Tongue (tissue), 2 donors: ENCODE data around the gene ANTXR1. TPM values are rescaled to one million over a fixed set of nuclear protein-coding genes. Genes with fewer than 3 reads are reported as not detected.
"Not testable (repeated sequence)": the region's sequence is repeated elsewhere in the genome, so short reads cannot be mapped to it uniquely, and the experiment has no call there.

Experiments
- DNase-seq: peaks from one replicate; pipeline ENCODE4 v3.0.0-alpha.2; 2015
- total RNA-seq: library from RNA; depleted of rRNA; stranded (reverse); fragments of >200 nt; gene quantifications from one replicate; pipeline ENCODE4 v1.2.3, GENCODE V29; 2014

Gene ANTXR1
- total RNA-seq, 1 donor from 2014 or later, result 104 TPM

DNA sequence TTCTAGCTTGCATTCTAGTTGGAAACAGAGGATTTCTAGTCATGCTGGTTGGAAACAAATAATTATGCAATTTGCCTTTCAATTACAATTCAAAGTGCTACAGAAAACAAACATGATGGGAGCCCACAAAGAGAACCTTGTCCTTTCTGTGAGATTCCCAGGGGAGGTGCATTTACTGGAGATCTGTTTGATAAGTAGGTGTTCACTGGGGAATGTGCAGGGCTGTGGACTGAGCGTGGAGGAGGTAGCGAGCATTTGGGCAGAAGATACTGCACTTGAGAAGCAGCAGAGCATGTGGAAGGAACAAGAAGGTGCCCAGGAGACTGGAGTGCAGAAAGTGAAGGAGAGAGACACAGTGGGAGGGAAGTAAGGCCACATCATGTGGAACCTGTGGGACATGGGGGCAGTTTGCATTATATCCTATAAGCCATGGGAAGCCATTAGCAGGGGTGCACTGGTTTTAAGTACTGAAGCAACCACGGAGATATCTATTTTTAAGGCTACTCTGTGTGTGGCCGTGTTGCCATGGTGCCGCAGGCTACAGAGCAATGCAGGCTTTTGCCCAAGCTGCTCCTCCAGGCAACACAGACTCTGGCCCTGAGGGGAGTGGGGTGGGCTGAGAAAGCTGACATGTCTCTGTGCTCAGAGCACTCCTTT, 154.0 kb downstream of the ANTXR1 start:
- DNase-seq, result no peak

- no peak for DNase-seq
Observed at GRCh38 chr2:69167469-69167822, 154.5 kb downstream of the ANTXR1 start.

GRCh38 chr2:69168144-69168813, 155.3 kb downstream of the ANTXR1 start:
- DNase-seq, result no peak

- peak; percentile 54 for DNase-seq
Observed at GRCh38 chr2:69168950-69169654, 156.1 kb downstream of the ANTXR1 start.

DNA sequence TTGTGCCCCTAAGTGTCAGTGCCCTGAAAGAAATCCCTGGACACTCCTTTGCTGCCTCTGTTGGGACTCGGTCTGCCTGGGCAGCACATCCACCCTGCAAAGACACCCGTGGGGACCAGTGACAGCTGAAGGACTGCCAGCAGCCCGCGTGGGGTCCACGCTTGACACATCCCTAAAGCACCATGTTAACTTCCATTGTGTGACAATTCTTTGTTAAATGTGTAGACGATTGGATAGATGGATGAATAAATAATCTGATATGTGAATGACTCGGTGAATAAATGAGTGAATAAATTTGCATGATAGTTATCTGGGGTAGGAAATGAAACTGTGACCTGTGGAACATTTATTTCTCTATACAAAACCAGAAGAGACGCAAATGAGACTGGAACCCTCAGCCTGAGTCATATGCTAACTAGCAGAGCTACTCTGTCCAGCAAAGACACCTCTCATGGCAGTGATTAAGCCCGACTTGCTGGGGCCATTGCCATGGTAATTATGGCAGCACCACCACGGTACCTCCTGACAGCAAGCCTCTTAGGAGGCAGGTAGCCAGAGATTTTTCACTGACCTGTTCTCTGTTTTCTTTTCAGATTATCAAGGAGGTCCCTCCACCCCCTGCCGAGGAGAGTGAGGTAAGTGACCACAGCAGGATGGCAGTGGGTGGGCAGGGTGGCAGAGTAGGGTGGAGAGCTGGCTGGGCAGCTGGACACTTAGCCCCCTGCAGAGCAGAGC, 156.8 kb downstream of the ANTXR1 start:
- no peak for DNase-seq

DNA sequence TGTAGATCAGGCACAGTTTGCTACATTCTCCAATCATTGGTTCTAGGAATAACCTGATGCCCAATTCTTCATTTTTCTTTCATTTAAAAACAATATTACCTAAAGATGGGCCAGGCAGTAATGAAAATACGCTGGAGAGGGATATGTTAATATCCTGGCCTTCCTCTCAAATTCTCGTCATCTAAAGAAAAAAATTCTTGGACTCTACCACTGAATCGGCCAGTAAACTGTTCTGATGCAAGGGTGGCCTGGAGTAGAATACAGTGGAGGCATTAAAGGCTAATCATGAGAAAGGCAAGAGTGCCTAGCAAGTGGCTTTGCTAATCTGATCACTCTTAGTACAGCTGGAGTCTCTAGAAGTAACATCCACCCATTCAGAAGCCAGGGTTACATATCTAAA, 157.7 kb downstream of the ANTXR1 start:
- DNase-seq, result no peak

DNA sequence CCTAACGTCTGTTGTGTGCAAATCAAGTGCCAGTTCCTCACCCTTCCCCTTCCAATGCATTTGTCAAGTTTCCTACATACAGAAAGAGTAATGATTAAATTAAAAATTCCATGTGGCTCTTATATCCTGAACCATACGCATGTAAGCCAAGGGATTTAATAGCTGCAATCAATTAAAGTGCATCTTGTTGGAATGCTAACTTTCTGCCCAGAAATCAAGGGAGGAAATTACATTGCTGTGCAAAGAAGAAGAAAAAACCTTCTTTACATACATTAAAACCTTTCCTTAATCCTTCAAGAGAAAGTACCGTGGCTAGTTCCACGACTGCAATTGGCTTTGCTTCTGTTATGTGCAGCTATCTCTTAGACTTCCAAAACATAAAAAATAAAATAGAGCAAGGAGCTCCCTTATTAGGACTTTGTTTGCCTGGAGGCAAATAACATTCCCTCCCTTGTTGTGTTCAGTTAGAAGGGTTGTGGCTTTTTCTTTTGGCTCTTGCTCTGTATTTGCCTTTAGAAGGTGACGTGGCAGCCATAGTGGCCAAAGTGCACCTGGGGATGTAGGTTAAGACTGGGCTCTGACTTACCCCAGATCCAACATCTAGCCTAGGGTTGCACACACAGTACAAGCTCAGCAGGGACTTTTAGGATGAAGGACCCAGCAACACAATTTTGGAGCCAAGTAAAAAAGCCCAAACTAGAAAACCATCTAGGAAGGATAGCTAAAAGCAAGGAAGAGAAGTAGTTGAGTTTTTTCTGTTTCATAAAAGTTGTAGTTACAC, 158.3 kb downstream of the ANTXR1 start:
- DNase-seq, result peak; percentile 67

- DNase-seq, result no peak
Observed at GRCh38 chr2:69171897-69172525, 159.0 kb downstream of the ANTXR1 start.

DNA sequence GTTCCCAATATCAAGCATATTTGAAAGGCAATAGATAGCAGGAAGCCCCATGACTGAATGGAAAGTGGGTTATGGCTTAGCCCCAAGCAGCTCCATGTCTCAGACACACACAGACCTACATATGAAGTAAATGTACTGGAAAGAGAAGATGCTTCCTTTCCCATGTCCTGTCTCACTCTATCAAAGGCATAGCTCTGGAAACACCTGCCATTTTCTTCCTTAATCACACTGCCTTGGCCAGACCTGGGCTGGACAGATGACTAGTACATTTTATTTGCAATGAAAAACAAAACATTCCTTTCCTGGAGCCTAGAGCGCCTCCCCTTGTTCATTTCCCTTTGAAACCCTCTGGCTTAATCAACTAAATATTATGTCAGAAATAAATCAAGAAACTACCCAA, 160.7 kb downstream of the ANTXR1 start:
- no peak for DNase-seq

DNA sequence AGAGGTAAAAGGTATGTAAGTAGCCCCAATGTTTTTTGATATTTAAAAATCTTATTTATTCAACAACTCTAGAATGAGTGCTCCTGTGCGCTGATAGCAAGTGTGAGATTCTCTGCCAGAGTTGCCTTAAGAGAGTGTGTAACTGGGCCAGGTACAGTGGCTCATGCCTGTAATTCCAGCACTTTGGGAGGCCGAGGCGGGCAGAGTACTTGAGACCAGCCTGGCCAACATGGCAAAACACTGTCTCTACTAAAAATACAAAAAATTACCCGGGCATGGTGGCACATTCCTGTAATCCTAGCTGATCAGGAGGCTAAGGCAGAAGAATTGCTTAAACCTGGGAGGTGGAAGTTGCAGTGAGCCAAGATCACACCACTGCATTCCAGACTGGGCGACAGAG, 161.2 kb downstream of the ANTXR1 start:
- not testable (repeated sequence) for DNase-seq

DNA sequence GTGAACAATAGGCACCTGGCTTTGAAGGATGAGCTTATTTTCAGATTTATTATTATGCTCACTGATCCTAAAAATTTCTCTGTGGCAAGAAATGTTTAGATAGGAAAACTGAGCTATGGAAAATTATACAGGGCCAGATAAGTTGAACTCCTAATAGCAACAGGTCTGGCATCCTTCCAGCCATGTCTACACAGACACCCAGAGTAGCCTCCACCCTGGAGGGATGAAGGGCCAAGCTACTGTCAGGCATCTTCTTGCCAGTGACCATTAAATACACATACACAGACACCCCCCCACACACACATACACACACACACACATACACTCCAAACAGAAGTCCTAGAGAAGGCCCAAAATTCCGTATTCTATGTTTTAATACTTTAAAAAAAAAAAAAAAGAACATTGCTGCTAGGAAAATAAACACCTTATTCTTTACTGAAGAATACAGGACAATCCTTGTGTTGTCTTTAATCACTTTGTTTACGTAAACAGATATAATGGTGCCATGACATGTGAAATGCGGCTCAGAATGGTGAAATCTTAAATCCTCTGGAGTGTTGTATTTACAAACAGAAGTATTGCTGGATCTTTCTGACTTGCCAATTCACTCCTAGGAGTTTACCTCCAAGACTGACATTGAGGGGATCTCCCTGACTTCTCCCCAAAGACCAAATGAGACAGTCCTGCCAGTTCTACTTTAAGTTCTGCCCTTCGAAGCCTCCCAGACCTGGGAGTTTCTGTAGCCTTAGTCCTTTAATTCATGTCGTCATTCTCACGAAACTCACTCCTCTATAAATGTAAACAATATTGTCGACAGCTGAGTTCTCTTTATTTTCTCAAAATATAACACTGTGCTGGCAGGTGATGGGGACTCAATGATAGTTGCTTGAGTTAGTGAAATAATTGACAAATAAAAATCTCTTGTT, 163.1 kb downstream of the ANTXR1 start:
- DNase-seq, result peak; percentile 32

- peak; percentile 89 for DNase-seq
Observed at GRCh38 chr2:69177063-69177771, 164.2 kb downstream of the ANTXR1 start.

GRCh38 chr2:69177785-69178636, 165.0 kb downstream of the ANTXR1 start:
- peak; percentile 60 for DNase-seq

DNA sequence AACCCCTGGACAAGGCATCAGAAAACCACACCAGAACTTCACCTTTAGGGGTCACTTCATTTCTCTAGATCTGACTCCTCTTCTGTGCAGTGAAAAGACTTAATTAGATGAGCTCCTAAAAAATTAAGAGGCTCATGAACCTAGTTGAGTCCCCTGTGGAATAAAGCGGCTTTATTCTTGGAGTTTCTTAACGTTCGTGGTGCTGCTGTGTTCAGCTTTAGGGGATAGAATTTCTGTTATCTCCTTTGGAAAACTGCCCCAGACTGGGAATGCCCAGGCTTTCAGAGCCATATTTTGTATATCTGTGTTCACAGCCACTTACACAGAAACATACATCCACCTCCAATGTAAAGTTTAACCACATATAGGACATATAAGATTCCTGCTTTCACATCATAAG, 165.8 kb downstream of the ANTXR1 start:
- DNase-seq, result no peak

- no peak for DNase-seq
Observed at GRCh38 chr2:69180227-69180626, 167.2 kb downstream of the ANTXR1 start.

- no peak for DNase-seq
Observed at GRCh38 chr2:69180974-69181373, 168.0 kb downstream of the ANTXR1 start.

DNA sequence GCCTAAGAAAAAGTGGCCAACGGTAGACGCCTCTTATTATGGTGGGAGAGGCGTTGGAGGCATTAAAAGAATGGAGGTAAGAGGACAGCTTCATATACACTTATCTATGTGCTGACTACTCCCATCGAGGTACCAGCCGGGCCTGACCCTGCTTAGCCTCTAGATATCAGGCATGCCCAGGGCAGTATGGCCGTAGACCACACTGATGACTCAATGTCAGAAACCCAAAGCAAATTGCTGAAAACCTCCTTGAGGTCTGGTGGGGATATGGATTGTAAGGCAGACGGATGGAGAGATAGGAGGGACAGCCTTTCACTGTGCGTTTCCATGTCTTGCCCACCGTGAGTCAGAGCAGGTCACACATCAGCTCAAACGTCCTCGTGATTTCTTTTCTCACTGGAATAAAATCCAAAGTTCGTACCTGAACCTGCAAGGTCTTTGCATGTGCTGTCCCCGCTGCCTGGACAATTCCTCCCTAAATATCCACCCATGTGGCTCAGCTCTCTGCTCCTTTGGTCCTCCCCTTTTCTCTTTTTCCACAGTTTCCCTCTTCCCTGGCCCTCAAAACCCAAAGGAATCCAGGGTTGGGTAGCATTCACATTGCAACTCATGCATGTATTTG, 168.9 kb downstream of the ANTXR1 start:
- DNase-seq, result no peak

GRCh38 chr2:69183659-69184058, 170.7 kb downstream of the ANTXR1 start:
- DNase-seq, result no peak
